HCT116 (cell line): ENCODE measurements around the gene ICA1. TPM values are rescaled to one million over a fixed set of nuclear protein-coding genes. Genes with fewer than 3 reads are reported as not detected.

Source experiments
- ATAC-seq: fragments of 200-7000 bp; cut with Tn5 transposase; 2 replicates; pipeline ENCODE4 v1.9.1; 2020; ENCODE audit warnings: mild to moderate bottlenecking, moderate library complexity
- BruUV-seq: library from RNA; stranded (reverse); fragments of 400-500 nt; replicated peaks from 2 replicates; lab custom pipeline; 2021; lab: Mats Ljungman, UMichigan
- CTCF ChIA-PET: fragments of 300-600 bp; sonication (Branson Sonifier 250); formaldehyde crosslinking; loops from one replicate; lab custom pipeline; 2021; ENCODE audit warnings: antibody characterized with exemption; lab: Charles Lee
- POLR2A ChIA-PET: fragments of 300-600, 350-600 bp; sonication (Branson Sonifier 250); formaldehyde crosslinking; loops from one replicate; lab custom pipeline; 2021; ENCODE audit warnings: antibody characterized with exemption; lab: Charles Lee
- RAD21 ChIA-PET, 2 experiments: fragments of 300-600 bp; sonication (Branson Sonifier 250); formaldehyde crosslinking; loops; one replicate each; lab custom pipeline; 2023; ENCODE audit warnings: low total read pairs in 2 of 2; ENCODE audit not compliant: uncharacterized antibody in 2 of 2, unreplicated experiment in 2 of 2, low non-redundant PET in 1 of 2; lab: Charles Lee
- DNase-seq: peaks from one replicate; pipeline ENCODE4 v3.0.0-alpha.2; 2010; ENCODE audit warnings: low read depth, low spot score
- H2AFZ ChIP-seq: fragments of 200-600 bp; shearing (Covaris generic), sonication (generic); 2 replicates; pipeline ENCODE4 v1.6.1; 2017; ENCODE audit warnings: low read depth, mixed run types, mixed read lengths, antibody characterized with exemption, low read length; ENCODE audit not compliant: poor library complexity, severe bottlenecking
- H3K27ac ChIP-seq: 2 replicates; pipeline ENCODE4 v1.5.1; 2012; ENCODE audit warnings: low read depth, low read length
- H3K27me3 ChIP-seq: fragments of 200-600 bp; sonication (generic); 2 replicates; pipeline ENCODE4 v1.6.1; 2016; ENCODE audit warnings: mixed run types, low read length, mixed read lengths; ENCODE audit not compliant: insufficient read depth
- H3K36me3 ChIP-seq, 2 experiments: fragments of 200-500 bp in 1 of 2; fragments of 200-600 bp in 1 of 2; sonication (Bioruptor generic) in 1 of 2; sonication (generic) in 1 of 2; 2 replicates each; pipeline versions ENCODE4 v1.5.1 to v1.6.1; 2014 to 2016; ENCODE audit warnings: low read length in 2 of 2, inconsistent platforms in 1 of 2, mixed read lengths in 1 of 2, mixed run types in 1 of 2; ENCODE audit not compliant: insufficient read depth in 2 of 2, control insufficient read depth in 1 of 2
- H3K4me1 ChIP-seq, 2 experiments: fragments of 200-600 bp in 1 of 2; sonication (generic) in 1 of 2; 2 replicates each; pipeline versions ENCODE4 v1.5.1 to v1.6.1; 2012 to 2017; ENCODE audit warnings: low read length in 2 of 2, inconsistent platforms in 1 of 2, mild to moderate bottlenecking in 1 of 2, mixed read lengths in 1 of 2, mixed run types in 1 of 2, moderate library complexity in 1 of 2; ENCODE audit not compliant: insufficient read depth in 2 of 2, control insufficient read depth in 1 of 2
- H3K4me2 ChIP-seq: fragments of 200-600 bp; sonication (generic); 2 replicates; pipeline ENCODE4 v1.6.1; 2017; ENCODE audit warnings: mixed run types, low read length, mixed read lengths
- H3K4me3 ChIP-seq, 2 experiments: fragments of 200-600 bp in 1 of 2; sonication (generic) in 1 of 2; replicated peaks in 1 of 2; 2 replicates each; pipeline ENCODE4 v1.5.1; 2011 to 2016; ENCODE audit warnings: low read length in 2 of 2, control low read depth in 1 of 2, low read depth in 1 of 2, mild to moderate bottlenecking in 1 of 2, mixed read lengths in 1 of 2, mixed run types in 1 of 2
- H3K79me2 ChIP-seq: fragments of 200-600 bp; sonication (generic); 2 replicates; pipeline ENCODE4 v1.6.1; 2017; ENCODE audit warnings: mild to moderate bottlenecking, mixed run types, low read length, moderate library complexity, mixed read lengths; ENCODE audit not compliant: insufficient read depth
- H3K9ac ChIP-seq: fragments of 200-600 bp; sonication (generic); 2 replicates; pipeline ENCODE4 v1.6.1; 2016; ENCODE audit warnings: low read length, mixed read lengths
- H3K9me2 ChIP-seq: fragments of 200-600 bp; sonication (generic), shearing (Covaris generic); 2 replicates; pipeline ENCODE4 v1.6.1; 2017; ENCODE audit warnings: mixed run types, mild to moderate bottlenecking, moderate library complexity; ENCODE audit not compliant: insufficient read depth
- H3K9me3 ChIP-seq, 2 experiments: fragments of 200-500 bp in 1 of 2; fragments of 200-600 bp in 1 of 2; sonication (Bioruptor generic) in 1 of 2; sonication (generic) in 1 of 2; 2 replicates each; pipeline ENCODE4 v1.6.1; 2014 to 2017; ENCODE audit warnings: low read length in 2 of 2, mixed read lengths in 2 of 2, inconsistent platforms in 1 of 2, low read depth in 1 of 2, mild to moderate bottlenecking in 1 of 2, mixed run types in 1 of 2, moderate library complexity in 1 of 2; ENCODE audit not compliant: control insufficient read depth in 1 of 2, insufficient read depth in 1 of 2
- H4K20me1 ChIP-seq: fragments of 200-600 bp; sonication (generic), shearing (Covaris generic); 2 replicates; pipeline ENCODE4 v1.6.1; 2017; ENCODE audit warnings: mixed run types, mild to moderate bottlenecking, moderate library complexity; ENCODE audit not compliant: insufficient read depth
- CBX3 ChIP-seq: IDR thresholded peaks from 2 replicates; pipeline ENCODE4 v1.6.1; 2012; ENCODE audit warnings: low read depth
- EGR1 ChIP-seq: IDR thresholded peaks from 2 replicates; pipeline ENCODE4 v1.6.1; 2012; ENCODE audit warnings: low read depth
- ELF1 ChIP-seq: IDR thresholded peaks from 2 replicates; pipeline ENCODE4 v1.6.1; 2012; ENCODE audit warnings: low read depth, borderline replicate concordance
- EZH2 ChIP-seq: fragments of 200-600 bp; sonication (generic); IDR thresholded peaks from 2 replicates; pipeline ENCODE4 v1.6.1; 2017; ENCODE audit warnings: antibody characterized with exemption, mixed run types
- EZH2phosphoT487 ChIP-seq: fragments of 200-600 bp; IDR thresholded peaks from 2 replicates; pipeline ENCODE4 v1.6.1; 2018; ENCODE audit warnings: antibody characterized with exemption, borderline replicate concordance
- FOSL1 ChIP-seq: IDR thresholded peaks from 2 replicates; pipeline ENCODE4 v1.6.1; 2012; ENCODE audit warnings: low read depth
- JUND ChIP-seq: IDR thresholded peaks from 2 replicates; pipeline ENCODE4 v1.6.1; 2012
- POLR2A ChIP-seq: IDR thresholded peaks from 2 replicates; pipeline ENCODE4 v1.7.0; 2011; ENCODE audit warnings: borderline replicate concordance; ENCODE audit not compliant: insufficient read depth, insufficient read length; ENCODE audit errors: extremely low read depth
- POLR2AphosphoS5 ChIP-seq: IDR thresholded peaks from 2 replicates; pipeline ENCODE4 v1.6.1; 2011; ENCODE audit warnings: mild to moderate bottlenecking, low read depth, low read length, moderate library complexity
- RAD21 ChIP-seq: IDR thresholded peaks from 2 replicates; pipeline ENCODE4 v1.6.1; 2012; ENCODE audit warnings: low read depth, mild to moderate bottlenecking
- SIN3A ChIP-seq: IDR thresholded peaks from 2 replicates; pipeline ENCODE4 v1.6.1; 2012; ENCODE audit warnings: low read depth
- SP1 ChIP-seq: IDR thresholded peaks from 2 replicates; pipeline ENCODE4 v1.6.1; 2012; ENCODE audit warnings: low read depth
- SRF ChIP-seq: IDR thresholded peaks from 2 replicates; pipeline ENCODE4 v1.6.1; 2012; ENCODE audit warnings: low read depth
- TCF7L2 ChIP-seq: IDR thresholded peaks from 2 replicates; pipeline ENCODE4 v1.7.0; 2011; ENCODE audit warnings: borderline replicate concordance, inconsistent platforms; ENCODE audit not compliant: insufficient read depth, insufficient read length; ENCODE audit errors: extremely low read depth
- YY1 ChIP-seq: IDR thresholded peaks from 2 replicates; pipeline ENCODE4 v1.6.1; 2011; ENCODE audit warnings: low read length, low read depth, moderate library complexity, mild to moderate bottlenecking; ENCODE audit not compliant: insufficient replicate concordance; ENCODE audit errors: extremely low read depth
- ZFX ChIP-seq: fragments of 450-650 bp; IDR thresholded peaks from 2 replicates; pipeline ENCODE4 v1.6.1; 2017
- ZNF274 ChIP-seq: fragments of 200-500 bp; sonication (Bioruptor generic); IDR thresholded peaks from 2 replicates; pipeline ENCODE4 v1.6.1; 2014; ENCODE audit warnings: mild to moderate bottlenecking, low read depth, low read length, inconsistent platforms
- intact Hi-C: fragments of 100-400 bp; cut with micrococcal nuclease; formaldehyde crosslinking; loops from 2 replicates; pipeline ENCODE4 v1.10.0; 2022
- total RNA-seq: library from RNA; stranded (reverse); gene quantifications from one replicate; pipeline ENCODE4 v1.2.1, GENCODE V29; 2021; ENCODE audit not compliant: unreplicated experiment
- TF ChIP-seq, protein P1 (sequence below), 3 experiments: fragments of 200-600 bp in 1 of 3; sonication (generic) in 1 of 3; IDR thresholded peaks in 2 of 3; conservative IDR thresholded peaks in 1 of 3; 2 replicates each; pipeline ENCODE4 v1.5.1; 2012 to 2017; ENCODE audit warnings: low read depth in 2 of 3, low read length in 2 of 3, antibody characterized with exemption in 1 of 3, borderline replicate concordance in 1 of 3, control low read depth in 1 of 3, mild to moderate bottlenecking in 1 of 3, mixed read lengths in 1 of 3, mixed run types in 1 of 3, moderate library complexity in 1 of 3; ENCODE audit not compliant: insufficient read depth in 1 of 3
- TF ChIP-seq, protein P2 (sequence below): IDR thresholded peaks from 2 replicates; pipeline ENCODE4 v1.6.1; 2012

Gene ICA1
- total RNA-seq, 1 experiment from 2014 or later = 16.4 TPM

DNA sequence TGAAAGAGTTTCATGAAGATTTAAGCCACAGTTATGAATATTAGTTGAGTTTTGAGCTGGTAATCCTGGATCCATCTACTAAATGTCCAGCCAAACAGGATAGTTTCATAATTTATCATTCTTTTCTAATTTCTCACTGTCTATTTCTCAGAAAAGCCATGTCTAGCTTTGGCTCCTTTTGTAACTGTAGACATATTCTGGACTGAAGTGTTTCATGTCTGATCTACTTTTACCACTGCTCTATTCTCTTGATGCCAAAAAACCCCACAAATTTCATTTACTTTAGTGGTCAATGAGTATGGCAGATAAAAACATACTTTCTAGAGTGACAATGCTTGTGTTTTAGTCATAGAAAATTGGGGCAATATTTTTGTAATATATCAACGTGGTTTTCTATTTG lies 61.2 kb downstream of the ICA1 start:
- DNase-seq = no peak
- no peaks in the 10 kb centered on the region for H3K36me3 ChIP-seq
- H3K9me3 ChIP-seq = no peaks in the 10 kb centered on the region
- ATAC-seq = no peak
- no peak overlapping the region for H3K27ac ChIP-seq
- H3K4me3 ChIP-seq = no peak overlapping the region
- intact Hi-C loops = no loop called here
- H4K20me1 ChIP-seq = no peaks in the 10 kb centered on the region
- no peaks in the 10 kb centered on the region for H3K4me1 ChIP-seq
- H3K27me3 ChIP-seq = no peaks in the 10 kb centered on the region
- no peak overlapping the region for H3K4me2 ChIP-seq
- H3K79me2 ChIP-seq = no peaks in the 10 kb centered on the region
- RAD21 ChIA-PET = no interaction called here
- H3K9me2 ChIP-seq = no peaks in the 10 kb centered on the region
- BruUV-seq = no TSS peak
- CTCF ChIA-PET = no interaction called here
- no peak overlapping the region for H2AFZ ChIP-seq
- TF ChIP-seq SRF (no peak), SIN3A (no peak), TCF7L2 (no peak), EZH2phosphoT487 (no peak), EGR1 (no peak), RAD21 (no peak), POLR2A (no peak), SP1 (no peak)
- POLR2A ChIA-PET = no interaction called here
- H3K9ac ChIP-seq = no peak overlapping the region

DNA sequence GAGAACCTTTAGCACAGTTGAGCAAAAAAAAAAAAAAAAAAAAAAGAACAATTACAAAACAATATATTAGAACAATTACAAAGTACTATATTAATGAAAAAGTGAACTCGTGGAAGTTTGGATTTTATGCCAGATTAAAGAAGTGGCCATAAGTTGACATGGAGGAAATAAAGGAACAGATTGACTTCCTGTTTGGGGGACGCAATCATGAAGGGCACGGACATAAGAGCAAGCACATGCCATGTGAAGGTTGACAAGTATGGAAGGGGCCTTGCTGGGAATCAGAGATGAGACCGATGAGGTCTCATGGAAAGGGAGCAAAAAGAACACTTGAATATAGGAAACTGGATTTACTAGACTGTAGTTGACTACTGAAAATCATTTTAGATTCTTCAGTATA lies 61.7 kb downstream of the ICA1 start:
- no peaks in the 10 kb centered on the region for H3K9me3 ChIP-seq
- ChIA-PET CTCF (no interaction called here), POLR2A (no interaction called here), RAD21 (no interaction called here)
- DNase-seq = no peak
- H3K36me3 ChIP-seq = no peaks in the 10 kb centered on the region
- no peak overlapping the region for H3K9ac ChIP-seq
- no peaks in the 10 kb centered on the region for H3K4me1 ChIP-seq
- no peaks in the 10 kb centered on the region for H3K27me3 ChIP-seq
- no TSS peak for BruUV-seq
- no peak overlapping the region for H2AFZ ChIP-seq
- H3K4me3 ChIP-seq = no peak overlapping the region
- no peaks in the 10 kb centered on the region for H4K20me1 ChIP-seq
- H3K79me2 ChIP-seq = no peaks in the 10 kb centered on the region
- H3K27ac ChIP-seq = no peak overlapping the region
- H3K9me2 ChIP-seq = no peaks in the 10 kb centered on the region
- no peak for ATAC-seq
- intact Hi-C loops = no loop called here
- H3K4me2 ChIP-seq = no peak overlapping the region
- TF ChIP-seq POLR2A = no peak
- TF ChIP-seq EZH2phosphoT487 = no peak
- no peak for TF ChIP-seq RAD21
- TF ChIP-seq SRF = no peak
- TF ChIP-seq, protein P1, sequence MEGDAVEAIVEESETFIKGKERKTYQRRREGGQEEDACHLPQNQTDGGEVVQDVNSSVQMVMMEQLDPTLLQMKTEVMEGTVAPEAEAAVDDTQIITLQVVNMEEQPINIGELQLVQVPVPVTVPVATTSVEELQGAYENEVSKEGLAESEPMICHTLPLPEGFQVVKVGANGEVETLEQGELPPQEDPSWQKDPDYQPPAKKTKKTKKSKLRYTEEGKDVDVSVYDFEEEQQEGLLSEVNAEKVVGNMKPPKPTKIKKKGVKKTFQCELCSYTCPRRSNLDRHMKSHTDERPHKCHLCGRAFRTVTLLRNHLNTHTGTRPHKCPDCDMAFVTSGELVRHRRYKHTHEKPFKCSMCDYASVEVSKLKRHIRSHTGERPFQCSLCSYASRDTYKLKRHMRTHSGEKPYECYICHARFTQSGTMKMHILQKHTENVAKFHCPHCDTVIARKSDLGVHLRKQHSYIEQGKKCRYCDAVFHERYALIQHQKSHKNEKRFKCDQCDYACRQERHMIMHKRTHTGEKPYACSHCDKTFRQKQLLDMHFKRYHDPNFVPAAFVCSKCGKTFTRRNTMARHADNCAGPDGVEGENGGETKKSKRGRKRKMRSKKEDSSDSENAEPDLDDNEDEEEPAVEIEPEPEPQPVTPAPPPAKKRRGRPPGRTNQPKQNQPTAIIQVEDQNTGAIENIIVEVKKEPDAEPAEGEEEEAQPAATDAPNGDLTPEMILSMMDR (IDR thresholded peaks at IDR 0.05 in 2 of 3, conservative IDR thresholded peaks at IDR 0.05 in 1 of 3; ENCODE audit: borderline replicate concordance in 1 of 3, insufficient read depth in 1 of 3, low read depth in 2 of 3, low read length in 2 of 3) = no peak
- no peak for TF ChIP-seq JUND
- no peak for TF ChIP-seq EGR1
- TF ChIP-seq FOSL1 = no peak
- TF ChIP-seq EZH2 = no peak
- TF ChIP-seq ELF1 = no peak
- no peak for TF ChIP-seq CBX3
- TF ChIP-seq ZFX = no peak
- TF ChIP-seq YY1 = no peak
- TF ChIP-seq SP1 = no peak
- TF ChIP-seq ZNF274 = no peak
- TF ChIP-seq, protein P2, sequence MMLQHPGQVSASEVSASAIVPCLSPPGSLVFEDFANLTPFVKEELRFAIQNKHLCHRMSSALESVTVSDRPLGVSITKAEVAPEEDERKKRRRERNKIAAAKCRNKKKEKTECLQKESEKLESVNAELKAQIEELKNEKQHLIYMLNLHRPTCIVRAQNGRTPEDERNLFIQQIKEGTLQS = no peak
- TF ChIP-seq POLR2AphosphoS5 = no peak
